Neural cell (in vitro differentiated cells): ENCODE results near the gene SORD.
"Not testable (repeated sequence)": the region's sequence is repeated elsewhere in the genome, so short reads cannot be mapped to it uniquely, and the experiment has no call there.

ENCODE experiments used
- CTCF ChIP-seq: fragments of 450-650 bp; IDR thresholded peaks from 2 replicates; pipeline ENCODE4 v1.5.1; 2014; ENCODE audit warnings: antibody characterized with exemption, mild to moderate bottlenecking, moderate library complexity; ENCODE audit not compliant: poor library complexity, severe bottlenecking
- EP300 ChIP-seq: fragments of 450-650 bp; conservative IDR thresholded peaks from 2 replicates; pipeline ENCODE4 v1.6.1; 2014; ENCODE audit warnings: antibody characterized with exemption, mild to moderate bottlenecking, moderate library complexity; ENCODE audit not compliant: poor library complexity, severe bottlenecking
- EZH2 ChIP-seq: fragments of 200-600, 300-800 bp; shearing (Covaris generic), sonication (generic); IDR thresholded peaks from 2 replicates; pipeline ENCODE4 v1.6.1; 2014; ENCODE audit warnings: antibody characterized with exemption, low read length, borderline replicate concordance, mild to moderate bottlenecking; ENCODE audit not compliant: insufficient read depth, poor library complexity, severe bottlenecking
- MXI1 ChIP-seq: fragments of 450-650 bp; conservative IDR thresholded peaks from 2 replicates; pipeline ENCODE4 v1.6.1; 2014; ENCODE audit warnings: antibody characterized with exemption, mild to moderate bottlenecking; ENCODE audit not compliant: poor library complexity, severe bottlenecking
- POLR2AphosphoS5 ChIP-seq: IDR thresholded peaks from 2 replicates; pipeline ENCODE4 v1.6.1; 2012
- RAD21 ChIP-seq: fragments of 450-650 bp; conservative IDR thresholded peaks from 2 replicates; pipeline ENCODE4 v1.6.1; 2014; ENCODE audit warnings: antibody characterized with exemption, mild to moderate bottlenecking, moderate library complexity
- TAF1 ChIP-seq: IDR thresholded peaks from 2 replicates; pipeline ENCODE4 v1.6.1; 2012; ENCODE audit warnings: low read depth

DNA sequence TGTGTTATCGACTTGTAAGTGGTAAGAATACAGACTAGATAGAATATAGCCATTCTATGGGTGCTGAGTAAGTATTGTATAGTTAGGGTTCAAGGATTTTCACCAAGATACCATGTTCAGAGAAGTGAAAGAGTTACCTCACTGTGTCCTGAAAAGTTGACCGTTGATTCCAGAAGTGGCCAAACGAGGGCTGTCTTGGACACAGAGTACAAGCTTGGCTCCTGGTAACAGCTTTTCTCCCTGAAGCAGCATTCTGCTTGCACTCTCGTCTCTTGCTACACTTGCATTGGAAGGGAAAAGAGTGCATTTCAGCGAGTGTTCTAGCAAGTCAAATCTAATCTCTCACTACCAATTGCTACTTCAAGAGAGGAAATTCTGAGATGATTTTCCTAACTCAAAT, 18.5 kb downstream of the SORD start:
- not testable (repeated sequence) for TF ChIP-seq CTCF, EZH2, TAF1, MXI1, EP300, POLR2AphosphoS5, RAD21
